Osteoblast (primary cell): ENCODE measurements around the gene HELZ. TPM values are rescaled to one million over a fixed set of nuclear protein-coding genes. Genes with fewer than 3 reads are reported as not detected.

ENCODE experiments used
- DNase-seq: peaks from one replicate; pipeline ENCODE4 v3.0.0; 2011; ENCODE audit warnings: low spot score, mixed read lengths; ENCODE audit not compliant: insufficient read length; ENCODE audit errors: missing footprints
- H2AFZ ChIP-seq: 2 replicates; pipeline ENCODE4 v1.6.0; 2011; ENCODE audit warnings: mild to moderate bottlenecking, low read length
- H3K27ac ChIP-seq: 2 replicates; pipeline ENCODE4 v1.5.1; 2011; ENCODE audit warnings: mild to moderate bottlenecking, low read depth, low read length, moderate library complexity
- H3K27me3 ChIP-seq: 2 replicates; pipeline ENCODE4 v1.6.0; 2012; ENCODE audit warnings: mild to moderate bottlenecking, control low read depth, inconsistent platforms, low read length, moderate library complexity; ENCODE audit not compliant: insufficient read depth
- H3K36me3 ChIP-seq: 2 replicates; pipeline ENCODE4 v1.5.1; 2011; ENCODE audit warnings: mild to moderate bottlenecking, low read length, control low read depth, moderate library complexity; ENCODE audit not compliant: insufficient read depth
- H3K4me1 ChIP-seq: 2 replicates; pipeline ENCODE4 v1.5.1; 2011; ENCODE audit warnings: mild to moderate bottlenecking, low read length, control low read depth, moderate library complexity; ENCODE audit not compliant: insufficient read depth
- H3K4me2 ChIP-seq: 2 replicates; pipeline ENCODE4 v1.6.0; 2011; ENCODE audit warnings: mild to moderate bottlenecking, low read length; ENCODE audit not compliant: insufficient read depth
- H3K4me3 ChIP-seq: fragments of 200-600 bp; sonication (generic); 3 replicates; pipeline ENCODE4 v1.5.1; 2012; ENCODE audit warnings: mild to moderate bottlenecking, low read length, inconsistent platforms; ENCODE audit not compliant: insufficient read depth
- H3K79me2 ChIP-seq: 2 replicates; pipeline ENCODE4 v1.6.0; 2012; ENCODE audit warnings: mild to moderate bottlenecking, low read length, control low read depth, inconsistent platforms; ENCODE audit not compliant: insufficient read depth
- H3K9me3 ChIP-seq: 2 replicates; pipeline ENCODE4 v1.5.1; 2011; ENCODE audit warnings: low read depth, low read length, control low read depth
- H4K20me1 ChIP-seq: 2 replicates; pipeline ENCODE4 v1.6.0; 2012; ENCODE audit warnings: mild to moderate bottlenecking, low read length, control low read depth; ENCODE audit not compliant: insufficient read depth
- total RNA-seq: library from RNA; depleted of rRNA; stranded (reverse); fragments of >200 nt; gene quantifications from 2 replicates; pipeline ENCODE4 v1.2.3, GENCODE V29; 2012
- TF ChIP-seq, protein P1 (sequence below): IDR thresholded peaks from 2 replicates; pipeline ENCODE4 v1.5.1; 2011; ENCODE audit warnings: mild to moderate bottlenecking, low read depth, low read length, moderate library complexity; ENCODE audit errors: extremely low read depth

The HELZ gene
- total RNA-seq, 1 donor, result 56.8 TPM

DNA sequence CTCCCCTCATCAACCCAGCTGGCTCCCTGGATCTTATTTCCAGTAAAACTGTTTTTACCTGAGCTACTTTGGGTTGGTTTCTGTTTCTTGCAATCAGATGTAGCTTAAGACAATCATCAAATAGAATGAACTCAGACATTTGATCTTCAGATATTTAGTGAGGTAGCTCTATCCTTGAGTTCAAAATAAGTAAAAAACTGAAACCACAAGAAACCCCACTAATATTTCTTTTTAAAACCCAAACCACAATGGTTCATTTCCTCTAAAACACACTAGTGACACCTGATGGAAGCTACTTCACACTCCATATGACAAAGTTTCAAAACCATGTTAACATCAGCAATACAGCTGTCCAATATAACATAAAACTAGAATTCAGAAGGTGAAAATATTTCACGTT is 162.9 kb downstream of the HELZ start:
- Histone ChIP-seq H3K27me3 (no peaks in the 10 kb centered on the region), H3K9me3 (no peaks in the 10 kb centered on the region), H3K79me2 (no peaks in the 10 kb centered on the region), H3K36me3 (peaks cover 10% of the 10 kb centered on the region), H4K20me1 (peaks cover 8% of the 10 kb centered on the region), H3K4me3 (no peak overlapping the region), H2AFZ (no peak overlapping the region), H3K27ac (no peak overlapping the region), H3K4me2 (no peak overlapping the region), H3K4me1 (no peaks in the 10 kb centered on the region)
- no peak for DNase-seq
- TF ChIP-seq, protein P1, sequence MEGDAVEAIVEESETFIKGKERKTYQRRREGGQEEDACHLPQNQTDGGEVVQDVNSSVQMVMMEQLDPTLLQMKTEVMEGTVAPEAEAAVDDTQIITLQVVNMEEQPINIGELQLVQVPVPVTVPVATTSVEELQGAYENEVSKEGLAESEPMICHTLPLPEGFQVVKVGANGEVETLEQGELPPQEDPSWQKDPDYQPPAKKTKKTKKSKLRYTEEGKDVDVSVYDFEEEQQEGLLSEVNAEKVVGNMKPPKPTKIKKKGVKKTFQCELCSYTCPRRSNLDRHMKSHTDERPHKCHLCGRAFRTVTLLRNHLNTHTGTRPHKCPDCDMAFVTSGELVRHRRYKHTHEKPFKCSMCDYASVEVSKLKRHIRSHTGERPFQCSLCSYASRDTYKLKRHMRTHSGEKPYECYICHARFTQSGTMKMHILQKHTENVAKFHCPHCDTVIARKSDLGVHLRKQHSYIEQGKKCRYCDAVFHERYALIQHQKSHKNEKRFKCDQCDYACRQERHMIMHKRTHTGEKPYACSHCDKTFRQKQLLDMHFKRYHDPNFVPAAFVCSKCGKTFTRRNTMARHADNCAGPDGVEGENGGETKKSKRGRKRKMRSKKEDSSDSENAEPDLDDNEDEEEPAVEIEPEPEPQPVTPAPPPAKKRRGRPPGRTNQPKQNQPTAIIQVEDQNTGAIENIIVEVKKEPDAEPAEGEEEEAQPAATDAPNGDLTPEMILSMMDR, result no peak

DNA sequence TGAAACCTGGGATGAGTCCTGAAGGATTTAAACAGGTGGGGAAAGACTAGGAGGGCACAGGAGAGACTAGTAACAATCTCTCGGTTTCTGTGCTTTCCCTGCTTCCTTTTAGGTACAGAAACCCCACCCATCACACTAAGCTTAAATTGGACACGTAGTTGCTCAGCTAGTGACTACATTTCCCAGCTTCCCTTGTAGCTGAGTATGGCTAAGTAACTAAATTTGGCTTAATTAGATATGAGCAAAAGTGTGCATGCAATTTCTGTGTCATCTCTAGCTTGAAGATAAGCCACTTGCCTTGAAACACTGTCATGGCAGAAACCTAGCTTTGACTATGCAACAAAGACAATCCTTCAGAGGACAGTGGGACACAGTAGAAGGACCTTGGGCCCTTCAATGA is 164.2 kb downstream of the HELZ start:
- TF ChIP-seq, protein P1, result no peak
- H3K27ac ChIP-seq, result no peak overlapping the region
- H3K9me3 ChIP-seq, result no peaks in the 10 kb centered on the region
- no peaks in the 10 kb centered on the region for H3K79me2 ChIP-seq
- DNase-seq, result no peak
- no peak overlapping the region for H3K4me2 ChIP-seq
- peaks cover 8% of the 10 kb centered on the region for H4K20me1 ChIP-seq
- no peaks in the 10 kb centered on the region for H3K27me3 ChIP-seq
- H3K4me1 ChIP-seq, result no peaks in the 10 kb centered on the region
- H3K36me3 ChIP-seq, result peaks cover 4% of the 10 kb centered on the region
- H2AFZ ChIP-seq, result no peak overlapping the region
- H3K4me3 ChIP-seq, result no peak overlapping the region

DNA sequence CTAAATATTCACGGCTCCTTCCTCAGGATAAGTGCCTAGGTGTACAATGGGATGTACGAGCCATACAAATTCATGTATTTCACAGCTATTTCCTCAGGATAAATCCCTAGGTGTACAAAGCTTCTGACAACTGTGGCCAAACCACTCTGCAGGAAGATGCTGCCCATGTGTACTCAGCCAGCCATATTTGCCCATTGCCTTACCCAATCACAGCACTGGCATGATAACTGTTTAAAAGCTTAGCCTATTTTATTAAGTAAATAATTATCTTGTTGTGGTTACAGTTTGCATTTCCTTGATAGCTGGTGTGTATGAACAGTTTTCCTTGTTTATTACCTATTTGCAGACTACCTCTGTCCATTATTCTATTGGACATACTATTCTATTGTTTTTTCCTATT is 165.5 kb downstream of the HELZ start:
- no peak overlapping the region for H3K4me3 ChIP-seq
- H3K4me1 ChIP-seq, result no peaks in the 10 kb centered on the region
- TF ChIP-seq, protein P1, result no peak
- H3K27me3 ChIP-seq, result no peaks in the 10 kb centered on the region
- no peaks in the 10 kb centered on the region for H3K9me3 ChIP-seq
- peaks cover 4% of the 10 kb centered on the region for H3K36me3 ChIP-seq
- no peak overlapping the region for H2AFZ ChIP-seq
- DNase-seq, result no peak
- H3K4me2 ChIP-seq, result no peak overlapping the region
- H4K20me1 ChIP-seq, result peaks cover 10% of the 10 kb centered on the region
- H3K27ac ChIP-seq, result no peak overlapping the region
- no peaks in the 10 kb centered on the region for H3K79me2 ChIP-seq

DNA sequence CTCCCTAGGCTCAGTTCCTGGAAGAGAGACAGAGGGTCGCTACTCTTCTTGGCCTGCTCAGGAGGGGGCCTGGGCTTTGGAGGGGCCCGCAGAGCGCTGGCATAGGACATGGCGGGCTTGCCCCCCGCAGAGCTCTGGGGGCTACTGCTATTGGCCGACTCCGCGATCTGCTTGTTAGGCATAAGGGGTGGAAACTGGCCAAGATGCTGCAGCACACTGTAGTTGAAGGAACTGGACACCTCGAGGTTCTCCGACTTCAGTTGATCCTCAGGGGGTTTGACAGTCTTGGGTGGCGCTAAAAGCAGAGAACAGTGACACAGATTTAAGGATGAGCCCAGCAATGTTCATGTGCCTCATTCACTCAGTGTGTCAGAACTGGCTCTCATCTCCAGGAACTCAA is 166.7 kb downstream of the HELZ start:
- TF ChIP-seq, protein P1, result no peak
- H4K20me1 ChIP-seq, result peaks cover 10% of the 10 kb centered on the region
- no peak for DNase-seq
- H3K9me3 ChIP-seq, result no peaks in the 10 kb centered on the region
- H3K79me2 ChIP-seq, result no peaks in the 10 kb centered on the region
- peaks cover 4% of the 10 kb centered on the region for H3K36me3 ChIP-seq
- no peak overlapping the region for H2AFZ ChIP-seq
- no peaks in the 10 kb centered on the region for H3K27me3 ChIP-seq
- H3K4me1 ChIP-seq, result no peaks in the 10 kb centered on the region
- no peak overlapping the region for H3K4me3 ChIP-seq
- no peak overlapping the region for H3K27ac ChIP-seq
- no peak overlapping the region for H3K4me2 ChIP-seq
